Measurements from ENCODE around the gene KCNK10.

The KCNK10 gene

GRCh38 chr14:88321692-88322503 lies 1.2 kb downstream of the KCNK10 start:
- peak in 16 of 58 donors; percentile 3 to 57 (median 28) for DNase-seq

- no peak for DNase-seq
These were observed 4.7 kb downstream of the KCNK10 start for GRCh38 chr14:88318406-88318805.

- no peak for DNase-seq
These were observed 6.5 kb downstream of the KCNK10 start for GRCh38 chr14:88316521-88316920.

- DNase-seq: peak in 9 of 58 donors; percentile 3 to 28 (median 8)
These were observed 10.8 kb downstream of the KCNK10 start for GRCh38 chr14:88312257-88312656.

- no peak for DNase-seq
These were observed 11.3 kb downstream of the KCNK10 start for GRCh38 chr14:88311780-88312179.

GRCh38 chr14:88310449-88310848 lies 12.6 kb downstream of the KCNK10 start:
- no peak for DNase-seq

- DNase-seq: no peak
These were observed 13.0 kb downstream of the KCNK10 start for GRCh38 chr14:88310021-88310420.

GRCh38 chr14:88305528-88306322 lies 17.3 kb downstream of the KCNK10 start:
- peak in 8 of 58 donors; percentile 5 to 57 (median 14) for DNase-seq

- no peak for DNase-seq
These were observed 20.0 kb downstream of the KCNK10 start for GRCh38 chr14:88303041-88303440.

GRCh38 chr14:88301381-88301780 lies 21.7 kb downstream of the KCNK10 start:
- DNase-seq: no peak

- no peak for DNase-seq
These were observed 22.3 kb downstream of the KCNK10 start for GRCh38 chr14:88300817-88301216.

GRCh38 chr14:88299865-88300530 lies 23.1 kb downstream of the KCNK10 start:
- DNase-seq: peak in 1 of 58 donors; percentile 34

GRCh38 chr14:88297306-88297705 lies 25.8 kb downstream of the KCNK10 start:
- no peak for DNase-seq

- no peak for DNase-seq
These were observed 26.7 kb downstream of the KCNK10 start for GRCh38 chr14:88296351-88296750.

GRCh38 chr14:88289996-88290395 lies 33.1 kb downstream of the KCNK10 start:
- DNase-seq: no peak

GRCh38 chr14:88289234-88289633 lies 33.8 kb downstream of the KCNK10 start:
- DNase-seq: no peak

GRCh38 chr14:88286309-88286708 lies 36.8 kb downstream of the KCNK10 start:
- DNase-seq: no peak

- no peak for DNase-seq
These were observed 41.6 kb downstream of the KCNK10 start for GRCh38 chr14:88281447-88281846.

GRCh38 chr14:88276923-88277596 lies 46.0 kb downstream of the KCNK10 start:
- no peak for DNase-seq

- DNase-seq: peak in 1 of 58 donors; percentile 9
These were observed 50.4 kb downstream of the KCNK10 start for GRCh38 chr14:88272390-88273269.

Measured in anterior cingulate cortex (tissue), 58 donors.